WTC11 (cell line): ENCODE measurements around the gene KCNMB3. TPM values are rescaled to one million over a fixed set of nuclear protein-coding genes. Genes with fewer than 3 reads are reported as not detected.

Experiments
- ATAC-seq: fragments of 200-7000 bp; cut with Tn5 transposase; 2 replicates; pipeline ENCODE4 v1.10.0; 2021; ENCODE audit warnings: mild to moderate bottlenecking, moderate library complexity
- CTCF ChIA-PET: fragments of 300-600 bp; sonication (Branson Sonifier 250); formaldehyde crosslinking; loops from one replicate; lab custom pipeline; 2021; ENCODE audit warnings: antibody characterized with exemption; lab: Charles Lee
- POLR2A ChIA-PET: fragments of 350-600 bp; sonication (Branson Sonifier 250); formaldehyde crosslinking; loops from one replicate; lab custom pipeline; 2021; ENCODE audit warnings: antibody characterized with exemption; lab: Charles Lee
- DNase-seq: peaks from one replicate; pipeline ENCODE4 v3.0.0; 2021; ENCODE audit warnings: low spot score
- H3K27ac Mint-ChIP-seq: 2 replicates; pipeline ENCODE4 v1.8.0; 2021; ENCODE audit warnings: mixed read lengths
- H3K27me3 Mint-ChIP-seq: 2 replicates; pipeline ENCODE4 v1.8.0; 2021; ENCODE audit warnings: low read depth, mild to moderate bottlenecking, moderate library complexity, mixed read lengths
- H3K36me3 Mint-ChIP-seq: 2 replicates; pipeline ENCODE4 v1.8.0; 2021; ENCODE audit warnings: mixed read lengths
- H3K4me1 Mint-ChIP-seq: 2 replicates; pipeline ENCODE4 v1.8.0; 2022; ENCODE audit warnings: mixed read lengths
- H3K4me3 Mint-ChIP-seq: 2 replicates; pipeline ENCODE4 v1.8.0; 2021; ENCODE audit warnings: mild to moderate bottlenecking, moderate library complexity, mixed read lengths
- H3K9me3 Mint-ChIP-seq: 2 replicates; pipeline ENCODE4 v1.8.0; 2021; ENCODE audit warnings: mixed read lengths
- ELF4 ChIP-seq: sonication (generic); formaldehyde crosslinking; IDR thresholded peaks from 2 replicates; pipeline ENCODE4 v1.8.1; 2022; ENCODE audit warnings: low read depth, mild to moderate bottlenecking, moderate library complexity, missing genetic modification reagents
- FOXK1 ChIP-seq: sonication (generic); formaldehyde crosslinking; IDR thresholded peaks from 2 replicates; pipeline ENCODE4 v1.8.0; 2022; ENCODE audit warnings: mild to moderate bottlenecking, moderate library complexity, missing genetic modification reagents
- FOXP1 ChIP-seq: sonication (generic); formaldehyde crosslinking; IDR thresholded peaks from 2 replicates; pipeline ENCODE4 v1.8.0; 2022; ENCODE audit warnings: missing genetic modification reagents, mild to moderate bottlenecking, moderate library complexity, borderline replicate concordance
- IRF2 ChIP-seq: sonication (generic); formaldehyde crosslinking; IDR thresholded peaks from 2 replicates; pipeline ENCODE4 v1.8.0; 2022; ENCODE audit warnings: low read depth, missing genetic modification reagents, borderline replicate concordance
- JUN ChIP-seq: sonication (generic); formaldehyde crosslinking; IDR thresholded peaks from 2 replicates; pipeline ENCODE4 v1.8.0; 2023; ENCODE audit warnings: mild to moderate bottlenecking, missing genetic modification reagents
- MXD4 ChIP-seq: fragments of 250-450 bp; sonication (Bioruptor Pico); IDR thresholded peaks from 2 replicates; pipeline ENCODE4 v1.8.0; 2021; ENCODE audit warnings: mild to moderate bottlenecking, moderate library complexity, borderline replicate concordance
- PRRX2 ChIP-seq: fragments of 250-450 bp; sonication (Bioruptor Pico); IDR thresholded peaks from 2 replicates; pipeline ENCODE4 v1.8.0; 2021; ENCODE audit warnings: mild to moderate bottlenecking
- SMAD3 ChIP-seq: sonication (generic); formaldehyde crosslinking; IDR thresholded peaks from 2 replicates; pipeline ENCODE4 v1.8.0; 2022; ENCODE audit warnings: missing genetic modification reagents, mild to moderate bottlenecking, borderline replicate concordance
- TEAD1 ChIP-seq: sonication (generic); formaldehyde crosslinking; IDR thresholded peaks from 2 replicates; pipeline ENCODE4 v1.8.0; 2022; ENCODE audit warnings: mild to moderate bottlenecking, missing genetic modification reagents
- USF1 ChIP-seq: sonication (generic); formaldehyde crosslinking; IDR thresholded peaks from 2 replicates; pipeline ENCODE4 v1.8.0; 2022; ENCODE audit warnings: mild to moderate bottlenecking, missing genetic modification reagents
- ZNF121 ChIP-seq: sonication (generic); formaldehyde crosslinking; IDR thresholded peaks from 2 replicates; pipeline ENCODE4 v1.8.0; 2023; ENCODE audit warnings: missing genetic modification reagents
- ZNF138 ChIP-seq: sonication (generic); formaldehyde crosslinking; conservative IDR thresholded peaks from 2 replicates; pipeline ENCODE4 v1.8.1; 2022; ENCODE audit warnings: mild to moderate bottlenecking, moderate library complexity, missing genetic modification reagents
- ZNF281 ChIP-seq: sonication (generic); formaldehyde crosslinking; IDR thresholded peaks from 2 replicates; pipeline ENCODE4 v1.8.0; 2023; ENCODE audit warnings: mild to moderate bottlenecking, missing genetic modification reagents
- ZNF425 ChIP-seq: fragments of 250-450 bp; sonication (Bioruptor Pico); conservative IDR thresholded peaks from 2 replicates; pipeline ENCODE4 v1.9.0; 2021; ENCODE audit warnings: mild to moderate bottlenecking
- total RNA-seq: library from RNA; stranded (reverse); gene quantifications from 3 replicates; pipeline ENCODE4 v1.2.3, GENCODE V29; 2021
- TF ChIP-seq, protein P1 (sequence below): sonication (generic); formaldehyde crosslinking; IDR thresholded peaks from 2 replicates; pipeline ENCODE4 v1.8.0; 2022; ENCODE audit warnings: missing genetic modification reagents
- TF ChIP-seq, protein P2 (sequence below): fragments of 250-450 bp; sonication (Bioruptor Pico); IDR thresholded peaks from 2 replicates; pipeline ENCODE4 v1.9.0; 2021; ENCODE audit warnings: mild to moderate bottlenecking
- TF ChIP-seq, protein P3 (sequence below): sonication (generic); formaldehyde crosslinking; IDR thresholded peaks from 2 replicates; pipeline ENCODE4 v1.8.0; 2022; ENCODE audit warnings: mild to moderate bottlenecking, missing genetic modification reagents

KCNMB3 gene
- total RNA-seq, 1 experiment from 2014 or later, result 1.7 TPM

DNA sequence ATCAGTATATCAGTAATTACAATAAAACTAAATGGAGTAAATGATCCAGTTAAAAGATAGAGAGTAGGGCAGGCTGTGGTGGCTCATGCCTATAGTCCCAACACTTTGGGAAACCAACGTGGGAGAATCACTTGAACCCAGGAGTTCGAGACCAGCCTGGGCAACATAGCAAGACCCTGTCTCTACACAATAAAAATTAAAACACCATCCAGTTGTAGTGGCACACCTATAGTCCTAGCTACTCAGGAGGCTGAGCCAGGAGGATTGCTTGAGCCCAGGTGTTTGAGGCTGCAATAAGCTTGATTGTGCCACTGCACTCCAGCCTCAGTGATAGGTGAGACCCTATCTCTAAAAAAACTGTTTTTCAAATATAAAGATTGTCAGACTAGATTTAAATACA is 5.9 kb upstream of the KCNMB3 start:
- H3K4me3 Mint-ChIP-seq, result no peak overlapping the region
- POLR2A ChIA-PET, result no interaction called here

DNA sequence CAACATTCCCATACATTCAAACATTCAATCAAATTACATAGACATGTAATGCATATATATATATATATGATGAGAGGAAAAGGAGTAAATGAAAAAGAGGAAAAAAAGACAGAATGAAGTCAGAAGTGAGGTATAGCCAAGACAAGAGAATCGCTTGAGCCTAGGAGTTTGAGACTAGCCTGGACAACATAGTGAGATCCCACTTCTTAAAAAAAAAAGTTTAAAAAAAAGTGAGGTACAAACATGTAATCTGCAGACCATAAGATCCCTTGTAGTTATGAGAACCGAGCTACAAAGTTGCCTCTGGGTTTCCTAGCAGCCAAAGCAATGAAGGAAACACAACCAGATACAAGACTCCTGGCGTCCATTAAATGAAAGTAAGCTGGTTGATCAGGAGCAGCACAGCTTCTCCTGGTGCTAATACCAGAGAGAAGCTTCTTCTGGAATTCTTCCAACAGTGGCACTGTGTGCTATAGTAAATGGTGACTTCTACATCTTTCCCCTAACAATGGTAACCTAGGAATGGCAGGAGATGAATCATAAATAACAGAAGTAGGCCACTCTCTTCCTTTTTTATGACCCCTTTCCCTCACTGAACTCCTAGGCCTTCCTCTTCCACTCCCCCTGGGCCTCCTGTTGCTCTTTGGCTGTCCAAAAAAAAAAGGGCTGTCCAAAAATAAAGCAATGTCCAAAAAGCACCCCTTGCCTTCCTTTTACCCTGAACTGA is 3.5 kb downstream of the KCNMB3 start:
- TF ChIP-seq SMAD3 (CRISPR knock-in tag), result no peak
- POLR2A ChIA-PET, result no interaction called here
- Mint-ChIP-seq H3K27ac (no peak overlapping the region), H3K27me3 (no peaks in the 10 kb centered on the region), H3K36me3 (peaks cover 8% of the 10 kb centered on the region), H3K4me3 (no peak overlapping the region), H3K4me1 (peaks cover 3% of the 10 kb centered on the region), H3K9me3 (no peaks in the 10 kb centered on the region)
- no peak for DNase-seq
- no peak for ATAC-seq
- CTCF ChIA-PET, result no interaction called here

More for the DNA sequence above, 5.9 kb upstream of the KCNMB3 start:
- H3K27me3 Mint-ChIP-seq, result peaks cover 26% of the 10 kb centered on the region
- H3K9me3 Mint-ChIP-seq, result peaks cover 20% of the 10 kb centered on the region
- H3K4me1 Mint-ChIP-seq, result no peaks in the 10 kb centered on the region
- TF ChIP-seq ZNF121 (CRISPR knock-in tag) (peak; percentile 78), ELF4 (CRISPR knock-in tag) (no peak), JUN (CRISPR knock-in tag) (no peak), ZNF425 (CRISPR knock-in tag) (no peak)
- ATAC-seq (no peak), DNase-seq (no peak)
- H3K27ac Mint-ChIP-seq, result no peak overlapping the region
- CTCF ChIA-PET, result no interaction called here
- peaks cover 21% of the 10 kb centered on the region for H3K36me3 Mint-ChIP-seq

GRCh38 chr3:179244878-179245277 is 6.0 kb downstream of the KCNMB3 start:
- ATAC-seq (no peak), DNase-seq (no peak)
- peaks cover 7% of the 10 kb centered on the region for H3K36me3 Mint-ChIP-seq
- no peak overlapping the region for H3K4me3 Mint-ChIP-seq
- CTCF ChIA-PET, result no interaction called here
- H3K27me3 Mint-ChIP-seq, result no peaks in the 10 kb centered on the region
- TF ChIP-seq, protein P1, sequence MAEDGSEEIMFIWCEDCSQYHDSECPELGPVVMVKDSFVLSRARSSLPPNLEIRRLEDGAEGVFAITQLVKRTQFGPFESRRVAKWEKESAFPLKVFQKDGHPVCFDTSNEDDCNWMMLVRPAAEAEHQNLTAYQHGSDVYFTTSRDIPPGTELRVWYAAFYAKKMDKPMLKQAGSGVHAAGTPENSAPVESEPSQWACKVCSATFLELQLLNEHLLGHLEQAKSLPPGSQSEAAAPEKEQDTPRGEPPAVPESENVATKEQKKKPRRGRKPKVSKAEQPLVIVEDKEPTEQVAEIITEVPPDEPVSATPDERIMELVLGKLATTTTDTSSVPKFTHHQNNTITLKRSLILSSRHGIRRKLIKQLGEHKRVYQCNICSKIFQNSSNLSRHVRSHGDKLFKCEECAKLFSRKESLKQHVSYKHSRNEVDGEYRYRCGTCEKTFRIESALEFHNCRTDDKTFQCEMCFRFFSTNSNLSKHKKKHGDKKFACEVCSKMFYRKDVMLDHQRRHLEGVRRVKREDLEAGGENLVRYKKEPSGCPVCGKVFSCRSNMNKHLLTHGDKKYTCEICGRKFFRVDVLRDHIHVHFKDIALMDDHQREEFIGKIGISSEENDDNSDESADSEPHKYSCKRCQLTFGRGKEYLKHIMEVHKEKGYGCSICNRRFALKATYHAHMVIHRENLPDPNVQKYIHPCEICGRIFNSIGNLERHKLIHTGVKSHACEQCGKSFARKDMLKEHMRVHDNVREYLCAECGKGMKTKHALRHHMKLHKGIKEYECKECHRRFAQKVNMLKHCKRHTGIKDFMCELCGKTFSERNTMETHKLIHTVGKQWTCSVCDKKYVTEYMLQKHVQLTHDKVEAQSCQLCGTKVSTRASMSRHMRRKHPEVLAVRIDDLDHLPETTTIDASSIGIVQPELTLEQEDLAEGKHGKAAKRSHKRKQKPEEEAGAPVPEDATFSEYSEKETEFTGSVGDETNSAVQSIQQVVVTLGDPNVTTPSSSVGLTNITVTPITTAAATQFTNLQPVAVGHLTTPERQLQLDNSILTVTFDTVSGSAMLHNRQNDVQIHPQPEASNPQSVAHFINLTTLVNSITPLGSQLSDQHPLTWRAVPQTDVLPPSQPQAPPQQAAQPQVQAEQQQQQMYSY, result no peak
- TF ChIP-seq FOXP1 (CRISPR knock-in tag), result no peak
- no peak for TF ChIP-seq FOXK1 (CRISPR knock-in tag)
- no peak for TF ChIP-seq JUN (CRISPR knock-in tag)
- TF ChIP-seq, protein P2, sequence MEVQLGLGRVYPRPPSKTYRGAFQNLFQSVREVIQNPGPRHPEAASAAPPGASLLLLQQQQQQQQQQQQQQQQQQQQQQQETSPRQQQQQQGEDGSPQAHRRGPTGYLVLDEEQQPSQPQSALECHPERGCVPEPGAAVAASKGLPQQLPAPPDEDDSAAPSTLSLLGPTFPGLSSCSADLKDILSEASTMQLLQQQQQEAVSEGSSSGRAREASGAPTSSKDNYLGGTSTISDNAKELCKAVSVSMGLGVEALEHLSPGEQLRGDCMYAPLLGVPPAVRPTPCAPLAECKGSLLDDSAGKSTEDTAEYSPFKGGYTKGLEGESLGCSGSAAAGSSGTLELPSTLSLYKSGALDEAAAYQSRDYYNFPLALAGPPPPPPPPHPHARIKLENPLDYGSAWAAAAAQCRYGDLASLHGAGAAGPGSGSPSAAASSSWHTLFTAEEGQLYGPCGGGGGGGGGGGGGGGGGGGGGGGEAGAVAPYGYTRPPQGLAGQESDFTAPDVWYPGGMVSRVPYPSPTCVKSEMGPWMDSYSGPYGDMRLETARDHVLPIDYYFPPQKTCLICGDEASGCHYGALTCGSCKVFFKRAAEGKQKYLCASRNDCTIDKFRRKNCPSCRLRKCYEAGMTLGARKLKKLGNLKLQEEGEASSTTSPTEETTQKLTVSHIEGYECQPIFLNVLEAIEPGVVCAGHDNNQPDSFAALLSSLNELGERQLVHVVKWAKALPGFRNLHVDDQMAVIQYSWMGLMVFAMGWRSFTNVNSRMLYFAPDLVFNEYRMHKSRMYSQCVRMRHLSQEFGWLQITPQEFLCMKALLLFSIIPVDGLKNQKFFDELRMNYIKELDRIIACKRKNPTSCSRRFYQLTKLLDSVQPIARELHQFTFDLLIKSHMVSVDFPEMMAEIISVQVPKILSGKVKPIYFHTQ (CRISPR knock-in tag), result no peak
- TF ChIP-seq, protein P3, sequence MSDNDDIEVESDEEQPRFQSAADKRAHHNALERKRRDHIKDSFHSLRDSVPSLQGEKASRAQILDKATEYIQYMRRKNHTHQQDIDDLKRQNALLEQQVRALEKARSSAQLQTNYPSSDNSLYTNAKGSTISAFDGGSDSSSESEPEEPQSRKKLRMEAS (CRISPR knock-in tag), result no peak
- TF ChIP-seq ZNF281 (CRISPR knock-in tag), result no peak
- TF ChIP-seq MXD4 (CRISPR knock-in tag), result no peak
- TF ChIP-seq IRF2, result no peak
- TF ChIP-seq TEAD1 (CRISPR knock-in tag), result no peak
- no peak for TF ChIP-seq PRRX2 (CRISPR knock-in tag)
- TF ChIP-seq ZNF138 (CRISPR knock-in tag), result no peak
- no peak for TF ChIP-seq USF1 (CRISPR knock-in tag)
- peaks cover 6% of the 10 kb centered on the region for H3K4me1 Mint-ChIP-seq
- H3K9me3 Mint-ChIP-seq, result no peaks in the 10 kb centered on the region
- POLR2A ChIA-PET, result interaction anchor here (0.7 kb wide), 1 partner anchor 22 kb away, joined by 8 read pairs; no protein-coding TSS in a partner anchor
- H3K27ac Mint-ChIP-seq, result peak overlapping the region; percentile 76
